Measurements from ENCODE around the gene PRKCE. TPM values are rescaled to one million over a fixed set of nuclear protein-coding genes. Genes with fewer than 3 reads are reported as not detected.

PRKCE gene
- total and polyA plus RNA-seq, 2 experiments from 2014 or later = 0.94 to 1.2 TPM

GRCh38 chr2:45954233-45954850 lies 302.9 kb downstream of the PRKCE start:
- no peaks in the 10 kb centered on the region for H3K9me3 Mint-ChIP-seq
- Histone ChIP-seq H3K79me2 (replicated peaks; ENCODE audit: insufficient read depth) (no peaks in the 10 kb centered on the region), H3K4me2 (no peak overlapping the region), H3K9me2 (ENCODE audit: insufficient read depth) (no peaks in the 10 kb centered on the region), H3K27ac (ENCODE audit: low read depth) (no peak overlapping the region), H4K20me1 (replicated peaks; ENCODE audit: insufficient read depth) (no peaks in the 10 kb centered on the region), H2AFZ (no peak overlapping the region; the same call in 1 of the 2 replicates), H3F3A (replicated peaks; ENCODE audit: low read depth) (no peaks in the 10 kb centered on the region), H3K36me3 (ENCODE audit: insufficient read depth) (no peaks in the 10 kb centered on the region), H3K4me1 (ENCODE audit: insufficient read depth) (peaks cover 6% of the 10 kb centered on the region), H3K27me3 (ENCODE audit: insufficient read depth) (no peaks in the 10 kb centered on the region), H3K4me3 (no peak overlapping the region)
- no peak for ATAC-seq
- H3K36me3 Mint-ChIP-seq (ENCODE audit: low read depth) = no peaks in the 10 kb centered on the region
- no peak overlapping the region for H3K4me3 Mint-ChIP-seq
- peaks cover 17% of the 10 kb centered on the region for H3K4me1 Mint-ChIP-seq
- TF ChIP-seq ZNF114 (CRISPR knock-in tag; IDR thresholded peaks at IDR 0.05) (no peak), REST (IDR thresholded peaks at IDR 0.05; ENCODE audit: unreplicated experiment) (no peak), NANOG (IDR thresholded peaks at IDR 0.05; ENCODE audit: borderline replicate concordance) (no peak), EZH2 (IDR thresholded peaks at IDR 0.05; ENCODE audit: low read depth, unreplicated experiment) (no peak), STAT1 (IDR thresholded peaks at IDR 0.05; ENCODE audit: unreplicated experiment) (no peak), EZH2phosphoT487 (IDR thresholded peaks at IDR 0.05; ENCODE audit: unreplicated experiment) (no peak), JUNB (IDR thresholded peaks at IDR 0.05; ENCODE audit: unreplicated experiment) (no peak)
- H3K27ac Mint-ChIP-seq = no peak overlapping the region
- peaks cover 2% of the 10 kb centered on the region for H3K27me3 Mint-ChIP-seq (ENCODE audit: insufficient read depth, low read depth, poor library complexity)
- DNase-seq (ENCODE audit: low spot score) = no peak

GRCh38 chr2:45957533-45958227 lies 306.2 kb downstream of the PRKCE start:
- Mint-ChIP-seq H3K27ac (no peak overlapping the region), H3K36me3 (ENCODE audit: low read depth) (no peaks in the 10 kb centered on the region), H3K4me1 (peaks cover 33% of the 10 kb centered on the region), H3K9me3 (no peaks in the 10 kb centered on the region), H3K4me3 (no peak overlapping the region), H3K27me3 (ENCODE audit: insufficient read depth, low read depth, poor library complexity) (peaks cover 2% of the 10 kb centered on the region)
- Histone ChIP-seq H3K4me3 (no peak overlapping the region), H3K9me2 (ENCODE audit: insufficient read depth) (no peaks in the 10 kb centered on the region), H2AFZ (no peak overlapping the region), H4K20me1 (replicated peaks; ENCODE audit: insufficient read depth) (no peaks in the 10 kb centered on the region), H3K27me3 (ENCODE audit: insufficient read depth) (no peaks in the 10 kb centered on the region), H3K79me2 (replicated peaks; ENCODE audit: insufficient read depth) (no peaks in the 10 kb centered on the region), H3K27ac (ENCODE audit: low read depth) (no peak overlapping the region), H3F3A (replicated peaks; ENCODE audit: low read depth) (no peaks in the 10 kb centered on the region), H3K4me2 (no peak overlapping the region), H3K4me1 (ENCODE audit: insufficient read depth) (peaks cover 19% of the 10 kb centered on the region), H3K36me3 (ENCODE audit: insufficient read depth) (no peaks in the 10 kb centered on the region)
- DNase-seq (ENCODE audit: low spot score) (no peak), ATAC-seq (no peak)
- no peak for TF ChIP-seq REST (IDR thresholded peaks at IDR 0.05; ENCODE audit: unreplicated experiment)
